GM10248 (cell line): ENCODE measurements around the gene NOX3.

ENCODE experiments used
- CTCF ChIA-PET: fragments of 300-600 bp; sonication (Branson Sonifier 250); formaldehyde crosslinking; extraction: SDS; loops from one replicate; lab custom pipeline; 2021; ENCODE audit warnings: antibody characterized with exemption; lab: Yijun Ruan, JAX
- POLR2A ChIA-PET: fragments of 350-650 bp; sonication (Branson Sonifier 250); formaldehyde crosslinking; extraction: SDS; loops from one replicate; lab custom pipeline; 2020; ENCODE audit warnings: antibody characterized with exemption; lab: Yijun Ruan, JAX
- DNase-seq: peaks from one replicate; pipeline ENCODE4 v3.0.0; 2012; ENCODE audit errors: extremely low spot score
- CTCF ChIP-seq: IDR thresholded peaks from 2 replicates; pipeline ENCODE4 v1.5.1; 2012; ENCODE audit warnings: mild to moderate bottlenecking, low read depth; ENCODE audit errors: extremely low read depth, missing control alignments, control extremely low read depth

Gene NOX3

GRCh38 chr6:155415953-155416352, 39.7 kb downstream of the NOX3 start:
- DNase-seq = no peak
- POLR2A ChIA-PET = no interaction called here
- no peak for TF ChIP-seq CTCF
- CTCF ChIA-PET = interaction anchor here (1.2 to 1.4 kb wide), 3 partner anchors 9 to 58 kb away, joined by 3 read pairs; no protein-coding TSS in a partner anchor

- ChIA-PET CTCF (no interaction called here), POLR2A (no interaction called here)
- no peak for DNase-seq
- TF ChIP-seq CTCF = no peak
Measured at GRCh38 chr6:155414049-155414448, 41.6 kb downstream of the NOX3 start.

GRCh38 chr6:155412335-155412734, 43.3 kb downstream of the NOX3 start:
- no peak for DNase-seq
- ChIA-PET POLR2A (no interaction called here), CTCF (interaction anchor here (0.9 to 2.3 kb wide), 5 partner anchors 9 to 93 kb away, joined by 3 to 9 read pairs (median 5); no protein-coding TSS in a partner anchor)
- no peak for TF ChIP-seq CTCF

- POLR2A ChIA-PET = no interaction called here
Measured at GRCh38 chr6:155411154-155412052, 44.2 kb downstream of the NOX3 start.

GRCh38 chr6:155409391-155409790, 46.2 kb downstream of the NOX3 start:
- no peak for DNase-seq
- POLR2A ChIA-PET = no interaction called here
- CTCF ChIA-PET = interaction anchor here (0.6 to 2.6 kb wide), 5 partner anchors 7 to 94 kb away, joined by 3 to 8 read pairs (median 3); no protein-coding TSS in a partner anchor

More at GRCh38 chr6:155411154-155412052, 44.2 kb downstream of the NOX3 start:
- no peak for TF ChIP-seq CTCF
- CTCF ChIA-PET = interaction anchor here (0.8 to 2.3 kb wide), 7 partner anchors 9 to 92 kb away, joined by 3 to 9 read pairs (median 4); no protein-coding TSS in a partner anchor
- DNase-seq = no peak

More at GRCh38 chr6:155409391-155409790, 46.2 kb downstream of the NOX3 start:
- no peak for TF ChIP-seq CTCF
